SK-N-SH treated with all-trans-retinoic acid at 6 μM for 48 hours (cell line): Measurements from ENCODE around the gene NAE1.

Source experiments
- ARNTL ChIP-seq: fragments of 450-650 bp; formaldehyde crosslinking; IDR thresholded peaks from 2 replicates; pipeline ENCODE4 v1.5.0; 2020; ENCODE audit warnings: low read depth, mild to moderate bottlenecking, moderate library complexity, borderline replicate concordance
- ESRRG ChIP-seq: fragments of 250-450 bp; sonication (Bioruptor Pico); IDR thresholded peaks from 2 replicates; pipeline ENCODE4 v1.6.1; 2021; ENCODE audit warnings: mild to moderate bottlenecking
- PATZ1 ChIP-seq: fragments of 250-450 bp; sonication (Bioruptor Pico); IDR thresholded peaks from 2 replicates; pipeline ENCODE4 v1.8.0; 2020; ENCODE audit warnings: mild to moderate bottlenecking, moderate library complexity, borderline replicate concordance
- SNAI2 ChIP-seq: fragments of 250-450 bp; sonication (Bioruptor Pico); IDR thresholded peaks from 2 replicates; pipeline ENCODE4 v1.5.0; 2020; ENCODE audit warnings: mild to moderate bottlenecking, moderate library complexity
- TOX ChIP-seq: fragments of 250-450 bp; sonication (Bioruptor Pico); IDR thresholded peaks from 2 replicates; pipeline ENCODE4 v1.8.0; 2021; ENCODE audit warnings: mild to moderate bottlenecking, moderate library complexity, borderline replicate concordance
- ZNF8 ChIP-seq: fragments of 450-650 bp; formaldehyde crosslinking; IDR thresholded peaks from 2 replicates; pipeline ENCODE4 v1.5.0; 2020; ENCODE audit warnings: mild to moderate bottlenecking, moderate library complexity

- TF ChIP-seq SNAI2 (CRISPR knock-in tag) (no peak), ESRRG (no peak), ARNTL (CRISPR knock-in tag) (no peak), TOX (CRISPR knock-in tag) (no peak), ZNF8 (CRISPR knock-in tag) (no peak), PATZ1 (CRISPR knock-in tag) (no peak)
Observed at GRCh38 chr16:66841366-66841765, 10.6 kb upstream of the NAE1 start.
